LNCAP (cell line): Measurements from ENCODE around the gene GTF2H2C.

Experiments used
- TF ChIP-seq, protein P1 (sequence below): fragments of 450-650 bp; IDR thresholded peaks from 2 replicates; pipeline ENCODE4 v1.5.1; 2017; ENCODE audit warnings: mild to moderate bottlenecking

Gene GTF2H2C

DNA sequence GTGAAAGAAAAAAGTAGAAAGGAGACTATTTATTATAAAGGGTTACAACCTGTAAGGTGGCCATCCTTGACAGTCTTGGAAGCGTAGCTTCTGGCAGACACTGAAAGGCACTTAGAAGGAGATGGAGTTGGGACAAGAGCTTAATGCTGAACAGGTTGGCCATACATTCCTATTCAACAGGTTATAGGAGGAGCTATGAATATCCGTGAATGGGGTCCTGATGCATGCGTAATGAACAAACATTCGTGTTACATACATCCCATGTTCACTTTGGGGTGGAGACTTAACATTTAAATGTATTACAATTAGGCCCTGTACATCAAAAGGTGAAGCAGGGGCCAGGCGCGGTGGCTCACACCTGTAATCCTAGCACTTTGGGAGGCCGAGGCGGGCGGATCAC is 33.3 kb upstream of the GTF2H2C start:
- TF ChIP-seq, protein P1, sequence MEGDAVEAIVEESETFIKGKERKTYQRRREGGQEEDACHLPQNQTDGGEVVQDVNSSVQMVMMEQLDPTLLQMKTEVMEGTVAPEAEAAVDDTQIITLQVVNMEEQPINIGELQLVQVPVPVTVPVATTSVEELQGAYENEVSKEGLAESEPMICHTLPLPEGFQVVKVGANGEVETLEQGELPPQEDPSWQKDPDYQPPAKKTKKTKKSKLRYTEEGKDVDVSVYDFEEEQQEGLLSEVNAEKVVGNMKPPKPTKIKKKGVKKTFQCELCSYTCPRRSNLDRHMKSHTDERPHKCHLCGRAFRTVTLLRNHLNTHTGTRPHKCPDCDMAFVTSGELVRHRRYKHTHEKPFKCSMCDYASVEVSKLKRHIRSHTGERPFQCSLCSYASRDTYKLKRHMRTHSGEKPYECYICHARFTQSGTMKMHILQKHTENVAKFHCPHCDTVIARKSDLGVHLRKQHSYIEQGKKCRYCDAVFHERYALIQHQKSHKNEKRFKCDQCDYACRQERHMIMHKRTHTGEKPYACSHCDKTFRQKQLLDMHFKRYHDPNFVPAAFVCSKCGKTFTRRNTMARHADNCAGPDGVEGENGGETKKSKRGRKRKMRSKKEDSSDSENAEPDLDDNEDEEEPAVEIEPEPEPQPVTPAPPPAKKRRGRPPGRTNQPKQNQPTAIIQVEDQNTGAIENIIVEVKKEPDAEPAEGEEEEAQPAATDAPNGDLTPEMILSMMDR: no peak

DNA sequence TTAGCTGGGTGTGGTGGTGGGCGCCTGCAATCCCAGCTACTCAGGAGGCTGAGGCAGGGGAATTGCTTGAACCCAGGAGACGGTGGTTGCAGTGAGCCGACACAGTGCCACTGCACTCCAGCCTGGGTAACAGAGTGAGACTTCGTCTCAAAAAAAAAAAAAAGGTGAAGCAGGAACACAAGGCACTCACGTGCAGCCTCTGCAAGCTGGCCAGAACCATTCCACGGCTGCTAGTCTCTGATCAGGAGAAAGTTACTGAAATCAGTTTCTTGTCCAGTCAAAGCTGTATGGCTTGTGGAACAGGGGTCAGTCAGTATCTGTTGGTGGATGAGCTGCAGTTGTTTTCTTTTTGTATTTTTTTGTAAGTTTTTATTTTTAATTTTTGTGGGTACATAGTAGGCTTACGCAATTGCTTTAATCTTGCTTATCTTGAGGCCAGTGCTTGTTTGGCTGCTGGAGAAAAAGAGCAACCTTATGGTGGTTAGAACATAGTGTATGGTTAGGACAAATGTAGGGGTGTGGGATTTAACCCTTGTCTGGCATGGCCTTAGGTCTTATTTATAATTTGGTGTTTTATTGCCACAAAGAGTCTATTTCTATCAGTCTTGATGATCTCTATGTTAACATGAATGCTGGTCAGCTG is 32.7 kb upstream of the GTF2H2C start:
- TF ChIP-seq, protein P1: no peak

DNA sequence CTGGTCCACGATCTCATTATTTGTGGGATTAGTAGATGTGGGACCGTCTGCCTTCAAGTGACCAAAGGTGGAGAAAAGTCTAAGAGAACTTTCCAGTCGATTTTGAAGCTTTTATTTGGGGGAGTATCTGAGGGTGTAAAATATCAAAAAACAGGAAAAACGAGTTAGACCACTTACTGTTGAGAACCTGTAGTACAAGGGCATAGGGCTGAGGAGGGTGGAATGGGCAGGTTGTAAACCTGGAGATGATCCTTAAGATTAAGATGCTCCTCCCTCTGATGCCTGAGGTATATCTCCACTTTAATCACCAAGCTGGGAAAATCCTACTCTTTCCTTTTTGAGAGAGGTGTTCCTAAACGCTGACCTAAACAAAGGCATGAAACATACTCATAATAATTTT is 32.0 kb upstream of the GTF2H2C start:
- TF ChIP-seq, protein P1: no peak

DNA sequence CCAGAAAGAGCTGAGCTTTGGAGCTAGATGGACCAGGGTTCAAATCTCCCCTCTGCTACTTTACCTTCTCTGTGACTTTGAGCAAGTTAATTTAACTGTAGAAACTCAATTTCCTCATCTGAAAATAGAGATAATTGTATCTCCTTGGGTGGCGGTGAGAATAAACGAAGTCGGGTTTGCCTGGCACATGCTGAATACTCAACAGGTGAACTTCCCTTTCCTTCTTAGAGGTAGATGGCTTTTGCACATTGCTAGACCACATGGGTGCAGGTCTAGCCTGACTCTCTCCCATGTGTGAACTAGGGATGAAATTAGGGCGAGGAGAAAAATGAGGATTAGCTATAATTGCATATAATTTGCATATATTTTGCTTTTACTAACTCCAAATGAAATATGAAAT is 31.4 kb upstream of the GTF2H2C start:
- TF ChIP-seq, protein P1: no peak

DNA sequence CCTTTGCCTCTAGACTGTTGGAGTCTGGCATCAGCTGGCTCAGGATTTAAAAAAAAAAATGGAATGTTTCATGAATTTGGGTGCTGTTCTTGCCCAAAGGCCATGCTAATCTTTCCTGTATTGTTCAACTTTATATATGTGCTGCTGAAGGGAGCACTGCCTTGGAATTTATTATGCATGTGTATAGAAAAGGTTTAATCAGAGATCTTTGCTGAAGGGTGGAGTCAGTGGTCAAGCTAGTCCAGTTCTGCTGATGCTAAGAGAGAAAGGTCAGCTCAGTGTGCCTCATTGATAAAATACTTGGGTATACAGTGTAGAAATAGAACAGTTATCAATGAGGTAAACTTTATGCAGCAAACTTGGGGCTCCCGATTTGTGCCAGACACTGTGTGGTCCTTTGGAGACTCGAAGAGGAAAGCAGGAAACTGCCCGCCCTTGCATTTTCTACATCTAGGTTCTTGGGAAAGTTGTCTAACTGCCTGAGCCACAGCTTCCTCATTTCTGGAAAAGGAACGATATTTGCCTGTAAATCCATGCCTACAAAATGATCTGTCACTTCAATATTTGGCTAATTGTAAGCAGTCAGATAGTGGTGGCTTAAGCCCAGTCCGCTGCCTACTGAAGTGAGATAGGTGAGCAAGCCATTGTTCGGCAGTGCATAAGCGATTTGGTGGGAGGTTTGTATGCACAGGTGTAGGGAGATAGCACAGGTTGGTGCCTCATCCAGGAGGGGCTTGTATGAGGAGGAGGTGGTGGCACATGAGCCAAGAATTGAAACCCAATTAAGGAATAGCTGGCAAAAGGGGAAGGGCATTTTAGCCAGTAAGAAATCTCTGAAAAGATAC is 29.2 kb upstream of the GTF2H2C start:
- TF ChIP-seq, protein P1: no peak

DNA sequence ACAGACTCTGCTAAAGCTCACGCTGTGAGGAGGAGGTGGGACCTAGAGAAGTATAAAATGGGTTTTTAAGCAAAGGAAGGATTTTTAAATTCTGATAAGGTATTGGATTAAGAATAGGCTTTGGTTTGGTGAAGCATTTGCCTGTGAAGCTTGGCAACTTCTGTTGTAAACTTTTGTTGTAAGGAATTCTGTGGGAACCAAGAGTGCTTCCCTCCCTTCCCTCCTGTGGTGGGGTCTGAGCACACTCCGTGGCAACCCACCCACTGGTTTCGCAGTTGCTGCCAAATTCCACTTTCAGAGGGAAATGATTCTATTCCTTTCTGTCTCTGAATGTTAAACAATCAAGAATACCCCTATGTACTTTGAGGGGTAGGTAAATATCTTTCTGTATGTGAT is 28.6 kb upstream of the GTF2H2C start:
- TF ChIP-seq, protein P1: no peak
